HG02571 (cell line): ENCODE data around the gene NSUN6.
"Not testable (repeated sequence)": the region's sequence is repeated elsewhere in the genome, so short reads cannot be mapped to it uniquely, and the experiment has no call there.

Source experiments
- ATAC-seq: cut with Tn5 transposase; IDR thresholded peaks from one replicate; pipeline ENCODE4 v1.9.1; 2021; ENCODE audit warnings: mild to moderate bottlenecking, moderate library complexity; ENCODE audit not compliant: unreplicated experiment

The NSUN6 gene

DNA sequence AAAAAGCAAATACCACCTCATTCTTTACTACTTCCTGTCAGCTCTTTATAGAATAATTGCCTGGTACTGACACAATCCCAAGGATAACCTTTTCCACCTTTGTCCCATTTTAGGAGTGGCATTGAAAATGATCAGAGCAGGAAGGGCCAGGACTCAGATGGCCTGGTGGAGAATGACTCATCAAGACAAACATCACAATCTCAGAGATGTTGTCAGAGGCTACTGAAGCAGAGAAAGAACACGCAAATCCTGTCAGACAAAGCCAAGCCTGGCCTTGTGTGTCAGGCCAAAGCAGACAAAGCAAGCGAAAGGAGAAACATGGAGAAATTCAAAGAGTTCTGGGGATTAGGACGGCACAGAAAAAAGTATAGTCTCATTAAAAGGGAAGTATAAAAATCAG lies 40.9 kb downstream of the NSUN6 start:
- ATAC-seq: no peak

DNA sequence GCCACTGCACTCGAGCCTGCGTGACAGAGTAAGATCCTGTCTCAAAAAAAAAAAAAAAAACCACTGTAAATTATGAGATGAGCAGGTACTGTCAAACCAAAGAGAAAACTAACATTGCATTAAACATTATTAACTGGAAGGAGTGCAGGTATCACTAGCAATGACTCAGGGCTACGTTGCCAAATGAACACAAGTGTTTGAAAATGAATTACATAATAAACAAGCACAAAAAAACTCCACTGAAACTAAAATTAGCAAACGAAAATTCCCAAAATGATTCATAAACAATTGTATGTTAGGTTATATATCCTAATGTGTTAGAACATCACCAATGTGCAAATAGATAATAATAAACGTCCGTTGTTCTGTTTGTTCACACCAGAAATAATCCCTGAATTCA lies 42.8 kb downstream of the NSUN6 start:
- no peak for ATAC-seq

DNA sequence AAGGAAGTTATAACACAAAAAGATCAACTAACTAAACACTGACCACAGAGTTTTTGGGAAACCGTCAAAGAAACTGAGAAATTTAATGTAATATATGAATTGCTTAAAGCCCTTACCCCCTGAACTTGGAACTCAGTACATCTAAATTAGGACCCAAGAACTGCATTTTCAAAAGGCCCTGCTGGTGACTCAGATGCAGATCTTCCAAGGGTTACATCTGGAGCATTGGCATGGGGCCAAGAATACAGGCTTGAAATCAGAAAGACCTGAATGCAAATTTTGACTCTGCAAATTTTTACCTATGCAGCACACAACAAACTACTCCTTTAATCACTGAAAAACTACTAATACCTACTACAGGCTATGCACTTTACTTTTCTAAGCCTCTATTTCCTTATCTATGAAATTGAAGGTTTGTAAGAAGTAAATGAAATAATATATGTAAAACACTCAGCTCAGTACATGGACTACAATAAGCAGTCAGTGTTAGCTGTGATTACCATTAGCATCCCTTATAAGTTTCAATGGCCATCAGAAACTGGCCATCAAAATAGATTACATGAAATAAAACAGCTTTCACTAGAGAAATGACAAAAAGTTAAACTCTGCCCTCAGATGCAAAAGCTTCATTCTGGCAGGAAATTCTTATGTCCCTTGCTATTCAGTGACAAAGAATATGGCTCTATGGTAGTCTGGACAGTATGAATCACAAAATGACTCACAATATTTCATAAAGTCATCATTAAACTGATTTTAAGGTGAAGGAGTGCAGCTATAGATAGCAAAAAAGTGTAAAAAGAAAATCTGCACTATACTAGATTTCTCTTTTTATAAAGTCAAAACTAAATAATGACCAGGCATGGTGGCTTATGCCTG lies 43.6 kb downstream of the NSUN6 start:
- ATAC-seq: no peak

DNA sequence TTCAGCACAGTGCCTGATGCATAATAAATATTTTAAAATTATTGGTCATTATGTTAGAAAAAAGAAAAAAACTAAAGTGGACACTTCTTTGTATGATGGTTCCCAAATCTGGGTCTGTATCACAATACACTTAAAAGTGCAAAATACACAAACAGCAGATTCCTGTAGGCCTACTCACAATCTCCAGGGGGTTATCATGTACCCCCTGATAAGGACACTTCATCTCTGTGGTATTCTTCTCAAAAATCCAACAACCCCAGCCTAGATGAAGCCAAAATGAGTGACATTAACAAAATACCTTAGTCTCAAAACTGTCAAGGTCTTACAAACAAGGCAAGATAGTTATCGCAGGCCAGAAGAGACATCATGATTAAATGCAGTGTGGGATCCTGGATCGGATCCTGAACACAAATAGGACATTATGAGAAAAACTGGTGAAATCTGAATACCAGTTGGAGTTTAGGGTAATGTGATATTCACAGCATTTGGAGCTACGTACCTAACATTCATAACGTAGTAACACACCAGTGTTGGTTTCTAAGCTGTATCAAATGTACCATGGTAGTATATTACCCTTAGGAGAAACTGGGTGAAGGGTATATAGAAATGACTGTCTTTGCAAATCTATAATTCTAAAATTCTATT lies 45.2 kb downstream of the NSUN6 start:
- ATAC-seq: no peak

DNA sequence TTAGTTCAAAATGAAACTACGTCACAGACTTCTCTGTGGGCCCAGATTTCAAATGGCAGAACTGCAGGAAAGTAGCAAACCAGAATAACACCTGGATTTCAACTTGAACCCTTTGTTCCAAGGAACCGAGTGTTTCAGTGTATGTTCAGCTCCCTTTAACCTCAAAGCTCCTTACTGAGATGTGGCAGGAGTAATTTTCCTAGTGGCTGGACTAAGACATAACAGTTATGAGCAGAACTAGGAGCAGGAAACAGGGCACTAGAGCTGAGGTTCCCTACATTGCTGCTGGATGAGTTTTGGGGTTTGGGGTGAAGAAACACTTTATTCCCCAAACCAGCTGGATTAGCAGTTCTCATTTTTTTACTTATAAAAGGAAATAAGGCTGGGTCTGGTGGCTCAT lies 50.1 kb downstream of the NSUN6 start:
- no peak for ATAC-seq

DNA sequence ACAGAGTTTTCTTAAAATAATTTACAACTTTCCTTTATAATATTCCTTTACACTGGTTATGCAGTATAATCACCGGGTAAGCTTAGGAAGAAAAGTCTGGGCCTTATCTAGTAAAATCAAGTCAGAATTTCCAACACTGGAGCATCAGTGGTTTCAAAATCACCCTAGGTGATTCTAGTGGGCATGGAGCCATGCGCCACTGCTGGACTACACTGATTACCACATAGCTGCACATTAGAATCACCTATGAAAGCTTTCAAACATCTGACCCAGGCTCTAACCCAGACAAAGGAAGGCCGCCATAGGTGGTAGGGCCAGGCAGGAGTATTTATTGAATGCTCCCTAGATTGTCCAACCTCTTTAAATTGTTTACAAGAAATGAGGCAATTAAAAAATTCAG lies 52.0 kb downstream of the NSUN6 start:
- no peak for ATAC-seq

DNA sequence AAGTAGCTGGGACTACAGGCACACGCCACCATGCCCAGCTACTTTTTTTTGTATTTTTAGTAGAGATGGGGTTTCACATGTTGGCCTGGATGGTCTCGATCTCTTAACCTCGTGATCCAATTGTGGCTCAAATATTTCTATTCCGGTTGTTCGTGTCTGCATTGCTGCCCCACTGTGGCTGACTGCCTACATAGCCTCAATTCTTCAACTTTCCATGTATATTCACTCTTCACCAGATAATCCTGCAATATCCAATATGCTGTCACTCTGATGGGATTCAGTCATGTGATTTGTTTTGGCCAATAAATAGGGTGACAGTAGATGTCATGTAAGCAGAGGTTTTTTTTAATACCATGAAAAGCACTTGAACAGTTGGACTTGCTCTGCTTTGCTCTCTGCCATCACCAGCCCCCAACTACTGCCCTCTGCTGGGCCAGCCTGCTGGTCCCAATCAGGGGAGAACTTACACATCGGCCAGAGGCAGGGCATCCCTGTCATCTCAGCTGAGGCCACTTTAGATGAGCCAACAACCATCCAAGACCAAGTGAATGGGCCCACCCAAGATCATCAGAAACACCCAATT lies 56.7 kb downstream of the NSUN6 start:
- no peak for ATAC-seq

DNA sequence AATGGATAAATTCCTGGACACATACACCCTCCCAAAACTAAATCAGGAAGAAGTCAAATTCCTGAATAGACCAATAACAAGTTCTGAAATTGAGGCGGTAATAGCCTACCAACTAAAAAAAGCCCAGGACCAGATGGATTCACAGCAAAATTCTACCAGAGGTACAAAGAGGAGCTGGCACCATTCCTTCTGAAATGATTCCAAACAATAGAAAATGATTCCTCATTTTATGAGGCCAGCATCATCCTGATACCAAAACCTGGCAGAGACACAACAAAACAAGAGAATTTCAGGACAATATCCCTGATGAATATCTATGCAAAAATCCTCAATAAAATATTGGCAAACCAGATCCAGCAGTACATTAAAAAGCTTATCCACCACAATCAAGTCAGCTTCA lies 60.2 kb downstream of the NSUN6 start:
- ATAC-seq: not testable (repeated sequence)

DNA sequence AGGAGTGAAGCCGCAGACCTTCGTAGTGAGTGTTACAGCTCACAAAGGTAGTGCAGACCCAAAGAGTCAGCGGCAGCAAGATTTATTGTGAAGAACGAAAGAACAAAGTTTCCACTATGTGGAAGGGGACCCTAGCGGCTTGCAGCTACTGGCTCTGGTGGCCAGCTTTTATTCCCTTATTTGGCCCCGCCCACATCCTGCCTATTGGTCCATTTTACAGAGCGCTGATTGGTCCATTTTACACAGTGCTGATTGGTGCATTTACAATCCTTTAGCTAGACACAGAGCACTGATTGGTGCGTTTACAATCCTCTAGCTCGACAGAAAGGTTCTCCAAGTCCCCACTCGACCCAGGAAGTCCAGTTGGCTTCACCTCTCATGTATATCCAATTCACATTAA lies 64.8 kb downstream of the NSUN6 start:
- not testable (repeated sequence) for ATAC-seq

DNA sequence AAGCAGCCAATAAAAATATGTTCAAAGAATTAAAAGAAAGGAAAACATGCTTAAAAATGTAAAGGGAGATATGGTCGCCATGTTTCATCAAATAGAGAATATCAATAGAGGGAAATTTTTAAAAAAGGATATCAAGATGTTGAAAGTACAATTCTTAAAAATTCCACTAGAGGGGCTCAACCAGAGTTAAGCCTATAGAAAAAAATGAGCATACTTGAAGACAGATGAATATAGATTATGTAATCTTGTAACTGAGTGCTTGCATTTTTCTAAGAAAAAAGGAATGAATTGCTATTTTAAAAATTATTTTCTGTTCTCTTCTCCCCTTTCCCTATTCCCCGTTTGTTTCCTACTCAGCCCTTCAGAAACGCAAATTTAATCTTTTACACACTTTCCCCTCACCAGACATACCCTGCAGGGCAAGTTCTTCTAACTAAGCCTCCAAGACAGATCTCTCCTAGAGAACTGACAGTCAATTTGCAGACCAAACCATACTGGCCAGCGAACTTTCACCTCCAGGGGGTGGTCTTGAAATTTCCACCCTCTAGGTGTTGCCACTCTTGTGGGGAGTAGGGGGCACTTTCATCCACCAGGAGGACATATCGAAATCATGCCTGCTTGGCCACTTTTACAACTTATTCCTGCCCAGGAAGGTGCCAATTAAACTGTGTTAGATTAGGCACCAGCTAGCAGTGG lies 67.7 kb downstream of the NSUN6 start:
- ATAC-seq: no peak

DNA sequence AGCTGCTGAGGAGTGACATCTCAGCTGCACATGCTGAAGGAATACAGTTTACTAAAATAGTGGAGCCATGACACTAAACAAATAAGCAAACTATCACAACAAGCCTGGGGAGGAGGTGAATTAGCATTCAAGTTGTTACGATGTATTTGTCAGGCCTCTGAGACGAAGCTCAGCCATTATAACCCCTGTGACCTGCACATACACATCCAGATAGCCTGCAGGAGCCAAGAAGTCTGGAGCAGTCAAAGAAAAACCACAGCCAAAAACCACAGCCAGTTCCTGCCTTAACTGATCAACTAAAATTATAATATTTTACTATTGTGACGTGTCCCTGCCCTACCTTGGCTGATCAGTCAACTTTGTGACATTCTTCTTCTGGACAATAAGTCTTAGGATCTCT lies 68.6 kb downstream of the NSUN6 start:
- ATAC-seq: no peak

DNA sequence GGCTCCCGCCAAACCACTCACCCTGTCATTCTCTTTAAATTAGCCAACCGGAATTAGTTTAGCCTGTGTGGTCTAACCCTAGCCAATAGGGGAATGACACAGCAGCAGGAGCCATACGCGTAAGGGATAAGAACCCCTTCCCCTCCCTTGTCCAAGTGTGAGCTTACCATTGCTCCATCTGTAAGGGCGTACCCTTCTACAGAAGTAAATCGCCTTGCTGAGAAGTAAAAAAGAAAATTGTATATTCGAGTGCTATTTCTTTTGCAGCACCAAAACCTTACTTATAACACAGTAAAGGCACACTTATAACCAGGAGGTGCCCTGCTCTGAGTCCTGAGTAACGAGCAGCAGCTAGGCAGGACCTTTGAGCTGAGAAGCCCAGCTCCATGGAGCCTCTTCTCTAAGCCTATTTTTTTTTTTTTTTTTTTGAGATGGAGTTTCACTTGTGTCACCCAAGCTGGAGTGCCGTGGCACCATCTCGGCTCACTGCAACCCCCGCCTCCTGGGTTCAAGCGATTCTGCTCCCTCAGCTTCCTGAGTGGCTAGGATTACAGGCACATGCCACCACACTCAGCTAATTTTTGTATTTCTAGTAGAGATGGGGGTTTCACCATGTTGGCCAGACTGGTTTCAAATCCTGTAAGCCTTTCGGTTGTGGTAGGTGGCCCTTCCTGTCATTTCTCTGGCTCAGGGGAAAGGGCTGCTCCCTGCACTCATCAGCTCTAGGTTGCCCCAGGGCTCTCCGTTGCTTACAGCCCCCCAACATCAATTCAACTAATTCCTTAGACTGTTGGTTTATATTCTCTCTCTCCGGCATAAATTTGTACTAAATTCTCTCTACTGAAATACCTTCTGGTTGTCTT lies 73.3 kb downstream of the NSUN6 start:
- no peak for ATAC-seq

DNA sequence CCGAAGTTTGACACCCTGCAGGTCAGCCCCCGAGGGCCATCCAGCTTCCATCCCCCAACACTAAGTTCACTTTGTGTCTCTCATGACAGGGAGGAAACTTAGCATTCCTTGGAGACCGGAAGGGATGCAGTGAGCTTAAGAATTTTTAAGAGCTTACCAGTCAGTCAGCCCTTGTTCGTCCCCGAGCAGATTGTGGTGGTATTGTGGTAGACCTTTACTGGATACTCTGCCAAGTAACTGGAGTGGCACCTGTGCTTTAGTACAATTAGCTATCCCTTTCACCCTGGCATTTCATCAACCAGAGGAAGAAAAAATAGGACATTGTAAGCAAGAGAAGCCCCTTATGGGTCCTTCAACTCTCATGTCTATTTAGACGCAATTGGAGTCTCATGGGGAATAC lies 74.8 kb downstream of the NSUN6 start:
- ATAC-seq: no peak

DNA sequence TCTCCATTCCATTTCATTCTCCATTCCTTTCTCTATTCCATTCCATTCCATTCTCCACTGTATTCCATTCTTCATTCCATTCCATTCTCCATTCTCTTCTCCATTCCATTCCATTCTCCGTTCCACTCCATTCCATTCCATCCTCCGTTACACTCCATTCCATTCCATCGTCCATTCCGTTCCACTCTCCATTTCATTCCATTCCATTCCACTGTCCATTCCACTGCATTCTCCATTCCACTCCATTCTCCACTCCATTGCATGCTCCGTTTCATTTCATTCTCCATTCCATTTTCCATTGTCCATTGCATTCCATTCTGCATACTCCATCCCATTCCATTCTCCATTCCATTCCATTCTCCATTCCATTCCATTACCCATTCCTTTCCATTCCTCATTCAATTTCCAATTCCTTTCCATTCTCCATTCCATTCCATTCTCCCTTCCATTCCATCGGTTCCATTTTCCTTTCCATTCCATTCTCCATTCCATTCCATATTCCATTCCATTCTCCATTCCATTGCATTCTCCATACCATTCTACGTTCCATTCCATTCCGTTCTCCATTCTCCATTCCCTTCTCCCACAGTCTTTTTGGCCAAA lies 78.3 kb downstream of the NSUN6 start:
- no peak for ATAC-seq

DNA sequence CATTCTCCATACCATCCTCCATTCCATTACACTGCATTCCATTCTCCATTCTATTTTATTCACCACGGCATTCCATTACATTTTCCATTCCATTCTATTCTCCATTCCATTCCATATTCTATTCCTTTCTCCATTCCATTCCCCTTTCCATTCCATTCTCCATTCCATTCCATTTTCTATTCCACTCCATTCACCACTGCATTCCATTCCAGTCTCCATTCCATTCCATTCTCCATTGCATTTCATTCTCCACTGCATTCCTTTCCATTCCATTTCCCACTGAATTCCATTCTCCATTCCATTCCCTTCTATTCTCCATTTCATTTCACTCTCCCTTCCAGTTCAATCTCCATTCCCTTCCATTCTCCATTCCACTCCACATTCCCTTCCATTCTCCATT lies 79.6 kb downstream of the NSUN6 start:
- no peak for ATAC-seq

DNA sequence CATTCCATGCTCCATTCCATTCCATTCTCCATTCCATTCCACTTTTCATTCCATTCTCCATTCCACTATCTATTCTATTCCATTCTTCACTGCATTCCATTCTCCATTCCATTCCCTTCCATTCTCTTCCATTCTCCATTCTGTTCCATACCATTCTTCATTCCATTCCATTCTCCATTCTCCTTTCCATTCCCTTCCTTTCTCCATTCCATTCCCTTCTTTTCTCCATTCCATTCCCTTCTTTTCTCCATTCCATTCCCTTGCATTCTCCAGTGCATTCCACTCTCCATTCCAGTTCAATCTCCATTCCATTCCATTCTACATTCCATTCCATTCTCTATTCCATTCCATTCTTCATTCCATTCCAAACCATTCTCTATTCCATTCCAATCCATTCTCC lies 80.3 kb downstream of the NSUN6 start:
- no peak for ATAC-seq

DNA sequence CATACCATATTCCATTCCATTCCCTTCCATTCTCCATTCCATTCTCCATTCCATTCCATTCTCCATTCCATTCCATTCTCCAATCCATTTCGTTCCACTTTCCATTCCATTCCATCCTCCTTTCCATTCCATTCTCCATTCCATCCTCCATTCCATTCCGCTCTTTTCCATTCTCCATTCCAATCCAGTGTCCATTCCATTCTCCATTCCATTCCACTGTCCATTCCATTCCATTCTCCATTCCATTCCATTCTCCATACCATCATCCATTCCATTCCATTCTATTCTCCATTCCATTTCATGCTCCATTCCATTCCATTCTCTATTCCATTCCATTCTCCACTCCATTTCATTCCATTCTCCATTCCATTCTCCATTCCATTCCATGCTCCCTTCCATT lies 81.0 kb downstream of the NSUN6 start:
- ATAC-seq: not testable (repeated sequence)

DNA sequence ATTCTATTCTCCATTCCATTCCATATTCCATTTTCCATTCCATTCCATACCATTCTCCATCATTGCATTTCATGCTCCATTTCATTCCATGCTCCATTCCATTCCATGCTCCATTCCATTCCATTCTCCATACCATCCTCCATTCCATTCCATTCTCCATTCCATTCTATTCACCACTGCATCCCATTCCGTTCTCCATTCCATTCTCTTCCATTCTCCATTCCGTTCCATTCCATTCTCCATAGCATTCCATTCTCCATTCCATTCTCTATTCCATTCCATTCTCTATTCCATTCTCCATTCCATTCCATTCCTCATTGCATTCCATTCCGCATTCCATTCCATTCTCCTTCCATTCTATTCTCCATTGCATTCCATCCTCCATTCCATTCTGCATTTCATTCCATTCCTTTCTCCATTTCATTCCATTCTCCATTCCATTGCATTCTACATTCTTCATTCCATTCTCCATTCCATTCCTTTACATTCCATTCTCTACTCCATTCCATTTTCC lies 84.0 kb downstream of the NSUN6 start:
- ATAC-seq: no peak

DNA sequence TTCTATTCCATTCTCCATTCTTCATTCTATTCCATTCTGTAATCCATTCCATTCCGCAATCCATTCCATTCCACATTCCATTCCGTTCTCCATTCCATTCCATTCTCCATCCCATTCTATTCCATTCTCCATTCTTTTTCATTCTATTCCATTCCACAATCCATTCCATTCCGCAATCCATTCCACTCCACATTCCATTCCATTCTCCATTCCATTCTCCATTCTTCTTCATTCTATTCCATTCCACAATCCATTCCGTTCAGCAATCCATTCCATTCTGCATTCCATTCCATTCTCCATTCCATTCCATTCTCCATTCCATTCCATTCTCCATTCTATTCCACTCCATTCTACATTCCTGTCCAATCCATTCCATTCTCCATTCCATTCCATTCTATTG lies 85.2 kb downstream of the NSUN6 start:
- ATAC-seq: no peak

DNA sequence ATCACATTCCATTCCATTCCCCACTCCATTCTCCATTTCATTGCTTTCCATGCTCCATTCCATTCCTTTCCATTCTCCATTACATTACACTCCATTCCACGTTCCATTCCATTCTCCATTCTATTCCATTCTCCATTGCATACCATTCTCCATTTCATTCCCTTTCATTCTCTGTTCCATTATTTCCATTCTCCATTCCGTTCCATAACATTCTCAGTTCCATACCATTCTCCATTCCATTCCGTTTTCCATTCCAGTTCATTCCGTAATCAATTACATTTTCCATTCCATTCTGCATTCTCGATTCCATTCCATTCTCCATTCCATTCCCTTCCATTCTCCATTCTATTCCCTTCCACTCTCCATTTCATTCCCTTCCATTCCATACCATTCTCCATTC lies 86.4 kb downstream of the NSUN6 start:
- no peak for ATAC-seq
